Activated gamma-delta T cell treated with Interleukin-2 at 50 U/mL for 16 hours (primary cell): ENCODE measurements around the gene TMEM237.
A peak's percentile ranks its signal among the peaks of the same experiment; 100 is the strongest.
"Not testable (repeated sequence)": the region's sequence is repeated elsewhere in the genome, so short reads cannot be mapped to it uniquely, and the experiment has no call there.

Experiments
- DNase-seq: peaks from one replicate; pipeline ENCODE4 v3.0.0-alpha.2; 2020

The TMEM237 gene

GRCh38 chr2:201643216-201643890 lies at the start of gene TMEM237:
TMEM237 (minus strand) TSS chr2:201643503; CDS start chr2:201643400, 103 bp downstream.
- no peak for DNase-seq

GRCh38 chr2:201685156-201685555 lies 41.9 kb upstream of the TMEM237 start:
- no peak for DNase-seq

- no peak for DNase-seq
Measured at GRCh38 chr2:201680743-201681142, 37.4 kb upstream of the TMEM237 start.

- DNase-seq, result no peak
Measured at GRCh38 chr2:201678401-201678800, 35.1 kb upstream of the TMEM237 start.

GRCh38 chr2:201675454-201675853 lies 32.2 kb upstream of the TMEM237 start:
- no peak for DNase-seq

- no peak for DNase-seq
Measured at GRCh38 chr2:201674794-201675193, 31.5 kb upstream of the TMEM237 start.

- no peak for DNase-seq
Measured at GRCh38 chr2:201674298-201674697, 31.0 kb upstream of the TMEM237 start.

GRCh38 chr2:201673546-201673945 lies 30.2 kb upstream of the TMEM237 start:
- DNase-seq, result no peak

GRCh38 chr2:201671205-201671604 lies 27.9 kb upstream of the TMEM237 start:
- DNase-seq, result not testable (repeated sequence)

- DNase-seq, result no peak
Measured at GRCh38 chr2:201669865-201670264, 26.6 kb upstream of the TMEM237 start.

- no peak for DNase-seq
Measured at GRCh38 chr2:201668402-201668910, 25.2 kb upstream of the TMEM237 start.

GRCh38 chr2:201664334-201664733 lies 21.0 kb upstream of the TMEM237 start:
- no peak for DNase-seq

- DNase-seq, result no peak
Measured at GRCh38 chr2:201661366-201661765, 18.1 kb upstream of the TMEM237 start.

- DNase-seq, result no peak
Measured at GRCh38 chr2:201660293-201660895, 17.1 kb upstream of the TMEM237 start.

- DNase-seq, result no peak
Measured at GRCh38 chr2:201656740-201657139, 13.4 kb upstream of the TMEM237 start.

- DNase-seq, result peak; percentile 9
Measured at GRCh38 chr2:201656102-201656501, 12.8 kb upstream of the TMEM237 start.

GRCh38 chr2:201654616-201655384 lies 11.5 kb upstream of the TMEM237 start:
- DNase-seq, result no peak

- DNase-seq, result no peak
Measured at GRCh38 chr2:201653221-201653620, 9.9 kb upstream of the TMEM237 start.

- DNase-seq, result no peak
Measured at GRCh38 chr2:201649442-201649841, 6.1 kb upstream of the TMEM237 start.

- DNase-seq, result no peak
Measured at GRCh38 chr2:201647431-201647830, 4.1 kb upstream of the TMEM237 start.

GRCh38 chr2:201644001-201644400 lies 698 bp upstream of the TMEM237 start:
- DNase-seq, result no peak

GRCh38 chr2:201642579-201643215 lies 606 bp downstream of the TMEM237 start:
- peak; percentile 78 for DNase-seq

GRCh38 chr2:201642086-201642578 lies 1.2 kb downstream of the TMEM237 start:
- no peak for DNase-seq
